Posterior vena cava (tissue), 2 donors: ENCODE data around the gene CTBS. TPM values are rescaled to one million over a fixed set of nuclear protein-coding genes. Genes with fewer than 3 reads are reported as not detected.
"Not testable (repeated sequence)": the region's sequence is repeated elsewhere in the genome, so short reads cannot be mapped to it uniquely, and the experiment has no call there.

Experiments
- DNase-seq: peaks from one replicate; pipeline ENCODE4 v3.0.0-alpha.2; 2020; ENCODE audit warnings: low spot score
- intact Hi-C, 2 donors: fragments of 100-400 bp; cut with DNase I; formaldehyde crosslinking; loops; one replicate each; pipeline versions ENCODE4 v1.14.1 to v1.14.2; 2022 to 2023
- total RNA-seq, 2 donors: library from RNA; stranded (reverse); fragmentation: NEBNext Ultra II Directional; extraction: Animal tissue kit (Norgen Biotek cat#: 25700); gene quantifications; one replicate each; pipeline ENCODE4 v1.2.1, GENCODE V29; 2021
- donor health status: DM: yes; HTN: yes; CAD: no.
- donor health status: DM: yes; HTN: yes; CAD: no.

The CTBS gene
- total RNA-seq, 2 donors from 2014 or later, result 20.5 to 23.5 TPM

GRCh38 chr1:84598418-84598817 is 24.2 kb upstream of the CTBS start:
- intact Hi-C loops, result no loop called here
- DNase-seq, result no peak

- DNase-seq, result no peak
- intact Hi-C loops, result no loop called here
Measured at GRCh38 chr1:84597011-84597410, 22.8 kb upstream of the CTBS start.

GRCh38 chr1:84594959-84595358 is 20.7 kb upstream of the CTBS start:
- DNase-seq, intact Hi-C loops: not testable (repeated sequence)

- no peak for DNase-seq
- intact Hi-C loops, result no loop called here
Measured at GRCh38 chr1:84587099-84587498, 12.9 kb upstream of the CTBS start.

- no peak for DNase-seq
- intact Hi-C loops, result no loop called here
Measured at GRCh38 chr1:84585803-84586202, 11.6 kb upstream of the CTBS start.

GRCh38 chr1:84584126-84584525 is 9.9 kb upstream of the CTBS start:
- no peak for DNase-seq
- intact Hi-C loops, result no loop called here

- intact Hi-C loops, result no loop called here
Measured at GRCh38 chr1:84583648-84584047, 9.4 kb upstream of the CTBS start.

DNA sequence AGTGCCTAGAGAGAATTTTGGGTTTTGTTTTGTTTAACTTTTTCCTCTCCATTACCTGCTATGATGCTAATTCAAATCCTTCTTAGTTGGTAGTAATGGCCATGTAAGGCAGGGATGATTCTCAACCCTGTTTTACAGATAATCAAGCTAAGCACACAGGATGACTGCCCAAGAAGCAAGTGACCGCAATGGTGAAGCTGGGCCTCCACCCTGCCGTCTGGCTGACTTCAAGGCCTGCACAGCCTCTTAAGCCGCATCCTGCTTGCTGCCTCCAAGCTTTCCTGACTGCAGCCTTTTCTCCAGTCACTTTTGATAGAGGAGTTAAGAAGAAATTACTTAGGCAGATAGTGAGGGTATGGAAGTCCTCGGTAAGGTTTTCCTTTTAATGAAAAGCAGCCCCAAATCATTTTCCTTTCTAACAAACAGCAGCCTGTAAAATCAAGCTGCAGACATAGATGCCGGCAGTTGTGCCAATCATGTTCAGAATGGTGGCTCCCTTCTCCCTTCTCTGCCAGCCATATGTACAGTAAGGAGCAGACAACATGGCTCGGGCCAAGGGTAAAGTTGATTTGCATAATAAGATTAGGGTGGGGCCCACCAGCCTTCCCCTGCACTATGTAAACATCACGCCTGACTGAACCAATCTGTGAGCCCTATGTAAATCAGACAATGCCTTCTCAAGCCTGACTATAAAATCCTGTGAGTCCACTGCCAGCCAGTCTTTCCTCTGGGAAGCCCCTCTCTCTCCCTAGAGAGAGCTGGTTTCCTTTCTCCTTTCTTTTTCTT is 8.8 kb upstream of the CTBS start:
- DNase-seq, result no peak
- intact Hi-C loops, result no loop called here

More at GRCh38 chr1:84583648-84584047, 9.4 kb upstream of the CTBS start:
- no peak for DNase-seq

DNA sequence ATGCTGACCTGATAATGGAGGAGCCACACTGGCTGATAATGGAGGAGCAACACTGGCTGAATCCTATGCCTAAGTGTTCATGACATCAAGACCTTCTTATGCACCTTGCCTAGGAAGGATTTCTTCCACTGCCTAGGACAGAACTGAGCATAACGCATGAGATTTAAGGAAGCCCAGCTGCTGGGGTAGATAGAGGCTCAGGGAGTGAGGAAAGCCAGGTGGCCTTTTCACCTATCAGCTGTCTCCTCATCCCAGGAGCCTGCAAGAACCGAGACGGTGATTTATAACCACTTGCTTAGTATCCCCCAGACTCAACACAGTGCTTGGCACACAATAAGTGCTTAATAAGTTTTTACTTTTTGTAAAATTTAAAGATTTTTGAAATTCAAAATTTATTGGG is 7.4 kb upstream of the CTBS start:
- DNase-seq, result no peak
- intact Hi-C loops, result no loop called here

GRCh38 chr1:84574936-84575335 is 696 bp upstream of the CTBS start:
- no peak for DNase-seq
- intact Hi-C loops, result loop anchor here in 1 of 2 donors (10.0 kb wide), 1 partner anchor 70 kb away; the partner anchor contains the start of genes GNG5 and SPATA1

DNA sequence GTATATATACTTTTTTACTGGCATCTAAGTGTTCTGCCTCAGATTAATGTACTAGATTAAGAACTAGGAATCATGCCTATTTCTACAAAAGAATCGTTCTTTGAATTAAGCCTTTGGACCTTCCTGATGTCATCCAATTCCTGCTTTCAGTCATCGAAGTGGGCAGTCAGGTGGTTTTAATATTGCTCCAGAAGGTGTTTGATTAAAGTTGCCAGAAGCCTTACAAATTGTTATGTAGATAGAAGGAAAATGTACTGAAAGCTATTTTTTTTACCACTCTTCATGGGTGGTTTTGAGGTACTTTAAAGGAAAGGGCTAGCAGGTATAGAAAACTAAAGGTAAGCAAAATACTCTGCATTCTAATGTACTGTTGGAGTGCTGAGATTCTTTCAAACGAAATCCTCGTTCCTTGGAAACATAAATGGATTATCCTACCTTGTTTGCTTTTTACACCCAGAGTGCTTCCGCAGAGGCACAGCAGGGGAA is 716 bp downstream of the CTBS start:
- intact Hi-C loops, result loop anchor here in 1 of 2 donors (10.0 kb wide), 1 partner anchor 69 kb away; the partner anchor contains the start of genes GNG5 and SPATA1
- DNase-seq, result no peak

GRCh38 chr1:84571150-84571535 is 3.1 kb downstream of the CTBS start:
- intact Hi-C loops, result loop anchor here in 1 of 2 donors (10.0 kb wide), 1 partner anchor 66 kb away; the partner anchor contains the start of genes GNG5 and SPATA1
- DNase-seq, result no peak

DNA sequence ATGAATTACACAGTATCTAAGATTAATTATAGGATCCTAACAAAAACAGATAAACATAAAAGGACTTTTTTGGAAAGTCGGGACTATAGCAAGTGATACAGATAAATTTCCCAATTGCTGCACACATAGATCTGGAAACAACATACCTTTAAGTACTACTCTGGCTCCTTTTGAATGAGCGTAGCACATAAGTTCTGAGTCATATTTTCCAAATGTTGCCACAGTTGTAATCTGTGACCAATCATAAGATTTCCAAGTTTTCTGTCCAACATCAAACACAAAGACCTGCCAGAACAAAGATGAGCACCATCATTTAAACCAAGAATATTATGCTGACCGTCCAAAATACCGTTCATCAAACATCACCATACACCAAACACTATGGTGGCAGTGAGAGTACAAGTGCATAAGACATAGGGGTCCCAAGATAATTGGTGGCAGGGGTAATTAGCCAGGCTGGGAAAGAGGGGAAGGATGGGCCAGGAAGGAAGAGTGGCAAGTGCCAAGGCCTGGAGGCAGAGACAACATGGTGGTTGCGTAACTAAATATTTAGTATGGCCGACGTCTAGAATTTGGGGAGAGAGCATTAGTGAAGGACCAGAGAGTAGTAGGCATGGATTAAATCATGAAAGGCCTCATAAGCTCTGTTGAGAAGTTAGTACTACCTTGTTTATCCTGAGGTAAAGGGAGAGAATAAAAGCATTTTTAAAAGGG is 3.6 kb downstream of the CTBS start:
- no peak for DNase-seq
- intact Hi-C loops, result loop anchor here in 1 of 2 donors (10.0 kb wide), 1 partner anchor 66 kb away; the partner anchor contains the start of genes GNG5 and SPATA1

GRCh38 chr1:84569216-84569615 is 5.0 kb downstream of the CTBS start:
- intact Hi-C loops, result no loop called here
- DNase-seq, result no peak

- intact Hi-C loops, result no loop called here
- no peak for DNase-seq
Measured at GRCh38 chr1:84550826-84551225, 23.4 kb downstream of the CTBS start.

GRCh38 chr1:84541679-84542078 is 32.6 kb downstream of the CTBS start:
- no peak for DNase-seq
- intact Hi-C loops, result no loop called here

DNA sequence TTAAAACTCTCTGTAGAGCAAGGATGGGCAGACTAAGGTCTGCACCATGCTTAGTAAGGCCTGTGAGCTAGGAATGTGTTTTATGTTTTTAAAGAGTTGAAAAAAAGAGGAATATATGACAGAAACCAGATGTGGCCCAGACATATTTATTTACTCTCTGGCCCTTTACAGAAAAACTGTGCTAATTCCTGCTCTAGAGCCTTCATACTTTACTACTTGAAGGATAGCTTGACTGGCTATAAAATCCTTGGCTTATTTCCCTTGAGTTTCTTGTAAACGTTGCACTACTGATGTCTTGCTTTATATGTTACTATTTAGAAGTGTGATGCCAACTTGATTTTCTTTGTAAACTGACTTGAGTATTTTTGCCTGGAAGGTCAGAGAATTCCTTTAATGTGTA is 33.5 kb downstream of the CTBS start:
- no peak for DNase-seq
- intact Hi-C loops, result no loop called here

DNA sequence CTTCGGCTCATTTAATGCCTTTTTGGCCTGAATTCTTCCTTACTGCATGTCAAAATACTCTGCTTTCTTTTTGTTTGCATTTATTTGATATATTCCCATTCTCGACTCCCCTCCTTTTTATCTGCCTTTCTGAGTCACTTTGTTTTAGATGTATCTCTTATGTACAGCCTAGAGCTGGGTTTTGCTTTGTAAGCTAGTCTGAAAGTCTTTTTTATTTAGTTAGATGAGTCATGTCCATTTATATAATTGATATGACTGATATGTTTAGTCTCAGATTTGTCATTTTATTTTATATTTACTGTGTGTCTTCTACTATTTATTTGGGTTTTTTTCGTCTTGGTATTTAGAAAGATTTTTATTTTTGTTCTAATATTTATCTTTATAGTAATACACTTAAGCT is 34.3 kb downstream of the CTBS start:
- DNase-seq, result no peak
- intact Hi-C loops, result no loop called here

DNA sequence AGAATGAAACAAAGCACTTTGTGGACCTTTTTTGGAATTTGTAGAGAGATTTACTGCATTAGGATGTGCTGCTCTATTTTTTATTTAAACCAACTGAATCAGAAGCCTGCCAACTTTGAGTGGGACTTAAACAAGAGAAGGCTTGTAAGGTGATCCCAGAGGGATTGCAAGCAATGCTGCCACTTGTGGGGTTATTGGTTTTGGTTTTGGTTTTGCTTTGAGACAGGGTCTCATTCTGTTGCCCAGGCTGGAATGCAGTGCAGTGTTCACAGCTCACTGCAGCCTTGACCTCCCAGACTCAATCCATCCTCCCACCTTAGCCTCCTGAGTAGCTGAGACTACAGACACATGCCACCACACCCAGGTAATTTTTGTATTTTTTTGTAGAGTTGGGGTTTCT is 35.6 kb downstream of the CTBS start:
- no peak for DNase-seq
- intact Hi-C loops, result no loop called here

DNA sequence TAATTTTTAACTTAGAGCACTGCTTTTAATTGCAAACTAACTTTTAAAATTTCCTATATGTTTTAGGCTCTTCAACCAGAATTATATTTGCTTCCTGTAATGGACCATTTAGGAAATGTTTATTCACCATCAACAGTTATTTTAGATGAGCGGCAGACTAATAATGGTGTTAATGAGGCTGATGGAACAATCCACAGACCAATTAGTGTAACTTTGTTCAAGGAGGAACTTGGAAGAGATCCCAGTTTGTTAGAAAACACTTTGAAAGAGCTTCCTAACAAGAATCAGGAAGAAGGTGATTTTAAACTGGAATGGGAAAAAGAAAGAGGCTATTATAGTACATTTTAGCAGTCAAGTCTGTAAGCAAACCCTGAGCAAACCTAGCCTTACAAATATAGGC is 48.5 kb downstream of the CTBS start:
- no peak for DNase-seq
- intact Hi-C loops, result no loop called here
